GM18502 (cell line): ENCODE measurements around the gene ASTN1.

Experiments used
- ATAC-seq: cut with Tn5 transposase; IDR thresholded peaks from one replicate; pipeline ENCODE4 v1.9.1; 2021; ENCODE audit warnings: mild to moderate bottlenecking; ENCODE audit not compliant: unreplicated experiment, poor library complexity

Gene ASTN1

GRCh38 chr1:176885751-176886150 lies 278.8 kb downstream of the ASTN1 start:
- no peak for ATAC-seq

- no peak for ATAC-seq
Measured at GRCh38 chr1:176885341-176885740, 279.2 kb downstream of the ASTN1 start.

- ATAC-seq: no peak
Measured at GRCh38 chr1:176884911-176885310, 279.6 kb downstream of the ASTN1 start.

GRCh38 chr1:176884286-176884685 lies 280.2 kb downstream of the ASTN1 start:
- no peak for ATAC-seq

- ATAC-seq: peak; percentile 76
Measured at GRCh38 chr1:176880955-176881595, 283.4 kb downstream of the ASTN1 start.

GRCh38 chr1:176879784-176880620 lies 284.5 kb downstream of the ASTN1 start:
- no peak for ATAC-seq

GRCh38 chr1:176878750-176879536 lies 285.6 kb downstream of the ASTN1 start:
- no peak for ATAC-seq

- no peak for ATAC-seq
Measured at GRCh38 chr1:176877557-176877956, 287.0 kb downstream of the ASTN1 start.

- no peak for ATAC-seq
Measured at GRCh38 chr1:176876966-176877515, 287.5 kb downstream of the ASTN1 start.

- no peak for ATAC-seq
Measured at GRCh38 chr1:176869577-176869976, 294.9 kb downstream of the ASTN1 start.

- ATAC-seq: no peak
Measured at GRCh38 chr1:176866011-176866714, 298.3 kb downstream of the ASTN1 start.

- no peak for ATAC-seq
Measured at GRCh38 chr1:176864211-176864610, 300.3 kb downstream of the ASTN1 start.

- ATAC-seq: no peak
Measured at GRCh38 chr1:176863613-176864012, 300.9 kb downstream of the ASTN1 start.

GRCh38 chr1:176858433-176858916 lies 306.0 kb downstream of the ASTN1 start:
- ATAC-seq: no peak

- ATAC-seq: no peak
Measured at GRCh38 chr1:176857632-176858031, 306.9 kb downstream of the ASTN1 start.

- no peak for ATAC-seq
Measured at GRCh38 chr1:176854758-176855745, 309.5 kb downstream of the ASTN1 start.

GRCh38 chr1:176854121-176854520 lies 310.4 kb downstream of the ASTN1 start:
- ATAC-seq: no peak

GRCh38 chr1:176853503-176853902 lies 311.0 kb downstream of the ASTN1 start:
- ATAC-seq: no peak

GRCh38 chr1:176852124-176852523 lies 312.4 kb downstream of the ASTN1 start:
- ATAC-seq: no peak
